GM12892 (cell line): Measurements from ENCODE around the gene DKK3.

Source experiments
- POLR2A ChIP-seq: IDR thresholded peaks from 2 replicates; pipeline ENCODE4 v1.6.1; 2011; ENCODE audit warnings: low read depth, low read length, control low read depth
- POLR2AphosphoS5 ChIP-seq: IDR thresholded peaks from 2 replicates; pipeline ENCODE4 v1.6.1; 2011; ENCODE audit warnings: low read depth, low read length, control low read depth
- TAF1 ChIP-seq: IDR thresholded peaks from 2 replicates; pipeline ENCODE4 v1.6.1; 2011; ENCODE audit warnings: low read depth, mild to moderate bottlenecking, control low read depth, low read length, borderline replicate concordance

- TF ChIP-seq POLR2A (no peak), TAF1 (no peak), POLR2AphosphoS5 (no peak)
Observed at GRCh38 chr11:12048936-12049790, 40.7 kb upstream of the DKK3 start.
